Chondrocyte (in vitro differentiated cells): Measurements from ENCODE around the gene TARS3. TPM values are rescaled to one million over a fixed set of nuclear protein-coding genes. Genes with fewer than 3 reads are reported as not detected.

ENCODE experiments used
- DNase-seq: peaks from one replicate; pipeline ENCODE4 v3.0.0; 2021; ENCODE audit warnings: mixed read lengths, low spot score
- H3K27ac Mint-ChIP-seq: one replicate; pipeline ENCODE4 v1.8.0; 2021; ENCODE audit warnings: mild to moderate bottlenecking, moderate library complexity, mixed read lengths; ENCODE audit not compliant: unreplicated experiment
- H3K27me3 Mint-ChIP-seq: 2 replicates; pipeline ENCODE4 v1.8.0; 2021; ENCODE audit warnings: low read depth, mixed read lengths
- H3K36me3 Mint-ChIP-seq: 2 replicates; pipeline ENCODE4 v1.8.0; 2021; ENCODE audit warnings: low read depth, mixed read lengths
- H3K4me1 Mint-ChIP-seq: 2 replicates; pipeline ENCODE4 v1.8.0; 2021; ENCODE audit warnings: low read depth, mild to moderate bottlenecking, mixed read lengths
- H3K4me3 Mint-ChIP-seq: one replicate; pipeline ENCODE4 v1.8.0; 2021; ENCODE audit warnings: mild to moderate bottlenecking, moderate library complexity, mixed read lengths; ENCODE audit not compliant: unreplicated experiment
- H3K9me3 Mint-ChIP-seq: 2 replicates; pipeline ENCODE4 v1.8.0; 2021; ENCODE audit warnings: low read depth, mixed read lengths
- CTCF ChIP-seq: fragments of 200-600 bp; sonication (generic); IDR thresholded peaks from 2 replicates; pipeline ENCODE4 v1.5.0; 2021; ENCODE audit warnings: antibody characterized with exemption, mild to moderate bottlenecking, moderate library complexity
- total RNA-seq: library from RNA; stranded (reverse); gene quantifications from 3 replicates; pipeline ENCODE4 v1.2.1, GENCODE V29; 2021

TARS3 gene
- total RNA-seq, 1 donor from 2014 or later: 10.7 TPM

GRCh38 chr15:101696829-101697228 lies 27.4 kb downstream of the TARS3 start:
- H3K27ac Mint-ChIP-seq: no peak overlapping the region
- DNase-seq: no peak
- TF ChIP-seq CTCF: no peak
- no peaks in the 10 kb centered on the region for H3K4me1 Mint-ChIP-seq
- H3K4me3 Mint-ChIP-seq: no peak overlapping the region
- no peaks in the 10 kb centered on the region for H3K9me3 Mint-ChIP-seq
- no peaks in the 10 kb centered on the region for H3K27me3 Mint-ChIP-seq
- H3K36me3 Mint-ChIP-seq: peaks cover 47% of the 10 kb centered on the region

- no peak overlapping the region for H3K27ac Mint-ChIP-seq
- DNase-seq: no peak
- H3K4me3 Mint-ChIP-seq: no peak overlapping the region
- no peaks in the 10 kb centered on the region for H3K4me1 Mint-ChIP-seq
- H3K36me3 Mint-ChIP-seq: peaks cover 34% of the 10 kb centered on the region
- TF ChIP-seq CTCF: no peak
- H3K27me3 Mint-ChIP-seq: no peaks in the 10 kb centered on the region
- H3K9me3 Mint-ChIP-seq: no peaks in the 10 kb centered on the region
Measured at GRCh38 chr15:101694261-101694660, 30.0 kb downstream of the TARS3 start.

- Mint-ChIP-seq H3K27me3 (no peaks in the 10 kb centered on the region), H3K9me3 (no peaks in the 10 kb centered on the region), H3K4me3 (no peak overlapping the region), H3K4me1 (no peaks in the 10 kb centered on the region), H3K27ac (no peak overlapping the region), H3K36me3 (peaks cover 30% of the 10 kb centered on the region)
- DNase-seq: no peak
- TF ChIP-seq CTCF: no peak
Measured at GRCh38 chr15:101692801-101693598, 31.3 kb downstream of the TARS3 start.

- H3K4me1 Mint-ChIP-seq: no peaks in the 10 kb centered on the region
- no peak for TF ChIP-seq CTCF
- H3K36me3 Mint-ChIP-seq: peaks cover 20% of the 10 kb centered on the region
- no peak overlapping the region for H3K4me3 Mint-ChIP-seq
- H3K9me3 Mint-ChIP-seq: no peaks in the 10 kb centered on the region
- no peak for DNase-seq
- H3K27ac Mint-ChIP-seq: no peak overlapping the region
- H3K27me3 Mint-ChIP-seq: no peaks in the 10 kb centered on the region
Measured at GRCh38 chr15:101689901-101690300, 34.4 kb downstream of the TARS3 start.

GRCh38 chr15:101686718-101687117 lies 37.6 kb downstream of the TARS3 start:
- TF ChIP-seq CTCF: no peak
- Mint-ChIP-seq H3K27ac (no peak overlapping the region), H3K4me1 (peaks cover 7% of the 10 kb centered on the region), H3K27me3 (no peaks in the 10 kb centered on the region), H3K36me3 (peaks cover 25% of the 10 kb centered on the region), H3K9me3 (no peaks in the 10 kb centered on the region), H3K4me3 (no peak overlapping the region)
- no peak for DNase-seq
